ENCODE results near the gene PDHA1. TPM values are rescaled to one million over a fixed set of nuclear protein-coding genes. Genes with fewer than 3 reads are reported as not detected.

PDHA1 gene
- total RNA-seq (ENCODE audit: unreplicated experiment) = 162 TPM
- long read RNA-seq, transcript PDHA1-206 (11 exons, 3,310 nt) = major isoform, 124 of 138 reads
- long read RNA-seq, transcript PDHA1-212 (10 exons, 3,277 nt) = minor isoform, 7 of 138 reads
- long read RNA-seq, partial matches to known transcripts = 2 of 138 reads
- long read RNA-seq, other reads (novel, unspliced or antisense) = 2 of 138 reads

- peaks cover 5% of the 10 kb centered on the region for H3K4me1 Mint-ChIP-seq (ENCODE audit: unreplicated experiment)
- H3K4me3 Mint-ChIP-seq (ENCODE audit: unreplicated experiment) = peak within 1 kb of the TSS; percentile 90
- peak; percentile 82 for DNase-seq (ENCODE audit: low spot score)
- TF ChIP-seq, protein P1, sequence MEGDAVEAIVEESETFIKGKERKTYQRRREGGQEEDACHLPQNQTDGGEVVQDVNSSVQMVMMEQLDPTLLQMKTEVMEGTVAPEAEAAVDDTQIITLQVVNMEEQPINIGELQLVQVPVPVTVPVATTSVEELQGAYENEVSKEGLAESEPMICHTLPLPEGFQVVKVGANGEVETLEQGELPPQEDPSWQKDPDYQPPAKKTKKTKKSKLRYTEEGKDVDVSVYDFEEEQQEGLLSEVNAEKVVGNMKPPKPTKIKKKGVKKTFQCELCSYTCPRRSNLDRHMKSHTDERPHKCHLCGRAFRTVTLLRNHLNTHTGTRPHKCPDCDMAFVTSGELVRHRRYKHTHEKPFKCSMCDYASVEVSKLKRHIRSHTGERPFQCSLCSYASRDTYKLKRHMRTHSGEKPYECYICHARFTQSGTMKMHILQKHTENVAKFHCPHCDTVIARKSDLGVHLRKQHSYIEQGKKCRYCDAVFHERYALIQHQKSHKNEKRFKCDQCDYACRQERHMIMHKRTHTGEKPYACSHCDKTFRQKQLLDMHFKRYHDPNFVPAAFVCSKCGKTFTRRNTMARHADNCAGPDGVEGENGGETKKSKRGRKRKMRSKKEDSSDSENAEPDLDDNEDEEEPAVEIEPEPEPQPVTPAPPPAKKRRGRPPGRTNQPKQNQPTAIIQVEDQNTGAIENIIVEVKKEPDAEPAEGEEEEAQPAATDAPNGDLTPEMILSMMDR (IDR thresholded peaks at IDR 0.05; ENCODE audit: unreplicated experiment) = no peak
- H3K27me3 Mint-ChIP-seq (ENCODE audit: unreplicated experiment) = no peaks in the 10 kb centered on the region
- peak within 1 kb of the TSS; percentile 15 for H3K27ac Mint-ChIP-seq (ENCODE audit: unreplicated experiment)
- H3K36me3 Mint-ChIP-seq (ENCODE audit: low read depth, unreplicated experiment) = no peaks in the 10 kb centered on the region
- H3K9me3 Mint-ChIP-seq (ENCODE audit: unreplicated experiment) = no peaks in the 10 kb centered on the region
These were observed at the start of gene PDHA1 for GRCh38 chrX:19343535-19344408. Gene PDHA1 (plus strand): TSS chrX:19343927. CDS start chrX:19344038, 111 bp downstream.

- TF ChIP-seq, protein P1 (IDR thresholded peaks at IDR 0.05; ENCODE audit: unreplicated experiment) = no peak
- Mint-ChIP-seq H3K9me3 (ENCODE audit: unreplicated experiment) (no peaks in the 10 kb centered on the region), H3K4me3 (ENCODE audit: unreplicated experiment) (no peak overlapping the region), H3K36me3 (ENCODE audit: low read depth, unreplicated experiment) (no peaks in the 10 kb centered on the region), H3K4me1 (ENCODE audit: unreplicated experiment) (no peaks in the 10 kb centered on the region), H3K27me3 (ENCODE audit: unreplicated experiment) (no peaks in the 10 kb centered on the region), H3K27ac (ENCODE audit: unreplicated experiment) (no peak overlapping the region)
- DNase-seq (ENCODE audit: low spot score) = no peak
These were observed 40.4 kb upstream of the PDHA1 start for GRCh38 chrX:19303256-19303880.

DNA sequence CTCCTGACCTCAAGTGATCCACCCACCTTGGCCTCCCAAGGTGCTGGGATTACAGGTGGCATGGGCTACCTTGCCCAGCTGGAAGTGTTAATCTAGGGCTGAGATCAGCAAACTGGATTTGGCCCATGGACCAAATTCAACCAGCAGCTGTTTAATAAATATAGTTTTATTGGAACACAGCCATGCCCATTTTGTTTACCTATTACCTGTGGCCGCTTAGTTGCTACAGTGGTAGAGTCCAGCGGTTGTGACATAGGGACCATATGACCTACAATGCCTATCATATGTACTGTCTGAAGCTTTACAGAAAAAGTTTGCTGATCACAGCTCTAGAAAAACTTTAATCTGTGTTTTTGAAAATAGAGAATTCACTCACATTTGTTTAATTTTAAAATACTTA lies 17.2 kb upstream of the PDHA1 start:
- TF ChIP-seq, protein P1 (IDR thresholded peaks at IDR 0.05; ENCODE audit: unreplicated experiment) = no peak

GRCh38 chrX:19331831-19332230 lies 11.9 kb upstream of the PDHA1 start:
- Mint-ChIP-seq H3K27me3 (ENCODE audit: unreplicated experiment) (no peaks in the 10 kb centered on the region), H3K36me3 (ENCODE audit: low read depth, unreplicated experiment) (no peaks in the 10 kb centered on the region), H3K4me3 (ENCODE audit: unreplicated experiment) (no peak overlapping the region), H3K27ac (ENCODE audit: unreplicated experiment) (no peak overlapping the region), H3K4me1 (ENCODE audit: unreplicated experiment) (no peaks in the 10 kb centered on the region), H3K9me3 (ENCODE audit: unreplicated experiment) (peaks cover 4% of the 10 kb centered on the region)
- no peak for DNase-seq (ENCODE audit: low spot score)
- TF ChIP-seq, protein P1 (IDR thresholded peaks at IDR 0.05; ENCODE audit: unreplicated experiment) = no peak

More for the DNA sequence above, 17.2 kb upstream of the PDHA1 start:
- Mint-ChIP-seq H3K4me3 (ENCODE audit: unreplicated experiment) (no peak overlapping the region), H3K27ac (ENCODE audit: unreplicated experiment) (no peak overlapping the region), H3K36me3 (ENCODE audit: low read depth, unreplicated experiment) (no peaks in the 10 kb centered on the region), H3K9me3 (ENCODE audit: unreplicated experiment) (no peaks in the 10 kb centered on the region), H3K4me1 (ENCODE audit: unreplicated experiment) (no peaks in the 10 kb centered on the region), H3K27me3 (ENCODE audit: unreplicated experiment) (no peaks in the 10 kb centered on the region)
- DNase-seq (ENCODE audit: low spot score) = no peak
